Activated CD8-positive, alpha-beta memory T cell treated with anti-CD3 and anti-CD28 coated beads, Interleukin-2, amount 10 ng/mL, durations not matched to agents 7 days and 5 days (primary cell): Measurements from ENCODE around the gene ZSWIM8. TPM values are rescaled to one million over a fixed set of nuclear protein-coding genes. Genes with fewer than 3 reads are reported as not detected.

ENCODE experiments used
- ATAC-seq: fragments of 150-1000 bp; cut with Tn5 transposase; one replicate; pipeline ENCODE4 v1.10.0; 2021; ENCODE audit warnings: moderate library complexity
- CTCF ChIA-PET: fragments of 350-600 bp; sonication (Branson Sonifier 250); formaldehyde crosslinking; loops from one replicate; lab custom pipeline; 2021; ENCODE audit warnings: antibody characterized with exemption; lab: Charles Lee
- DNase-seq: peaks from one replicate; pipeline ENCODE4 v3.0.0-alpha.2; 2020
- H3K27ac Mint-ChIP-seq: one replicate; pipeline ENCODE4 v1.8.0; 2021; ENCODE audit warnings: mild to moderate bottlenecking, mixed read lengths
- H3K27me3 Mint-ChIP-seq: one replicate; pipeline ENCODE4 v1.8.0; 2021; ENCODE audit warnings: mixed read lengths
- H3K36me3 Mint-ChIP-seq: one replicate; pipeline ENCODE4 v1.8.0; 2021; ENCODE audit warnings: mild to moderate bottlenecking, mixed read lengths
- H3K4me1 Mint-ChIP-seq: one replicate; pipeline ENCODE4 v1.8.0; 2021; ENCODE audit warnings: mixed read lengths
- H3K4me3 Mint-ChIP-seq: one replicate; pipeline ENCODE4 v1.8.0; 2021; ENCODE audit warnings: mild to moderate bottlenecking, moderate library complexity, mixed read lengths
- H3K9me3 Mint-ChIP-seq: one replicate; pipeline ENCODE4 v1.8.0; 2022; ENCODE audit warnings: low read depth, mixed read lengths
- total RNA-seq, 2 experiments: library from RNA; stranded (reverse); gene quantifications; one replicate each; pipeline ENCODE4 v1.2.3, GENCODE V29; 2021

ZSWIM8 gene
- total RNA-seq, 2 experiments from 2014 or later, result 73.6 to 83.7 TPM

GRCh38 chr10:73848821-73849489 lies 63.5 kb downstream of the ZSWIM8 start:
- H3K27ac Mint-ChIP-seq, result peak overlapping the region; percentile 78
- peaks cover 41% of the 10 kb centered on the region for H3K36me3 Mint-ChIP-seq
- DNase-seq, result peak; percentile 96
- H3K9me3 Mint-ChIP-seq, result no peaks in the 10 kb centered on the region
- H3K4me3 Mint-ChIP-seq, result peak overlapping the region; percentile 48
- CTCF ChIA-PET, result interaction anchor here (0.7 to 18.8 kb wide), 17 partner anchors 10 to 191 kb away, joined by 3 to 411 read pairs (median 3); partner anchors contain the start of genes CAMK2G, CHCHD1 and PLAU
- peaks cover 15% of the 10 kb centered on the region for H3K4me1 Mint-ChIP-seq
- ATAC-seq, result peak; percentile 98
- H3K27me3 Mint-ChIP-seq, result no peaks in the 10 kb centered on the region

- DNase-seq (no peak), ATAC-seq (no peak)
- Mint-ChIP-seq H3K36me3 (peaks cover 42% of the 10 kb centered on the region), H3K27ac (no peak overlapping the region), H3K9me3 (no peaks in the 10 kb centered on the region), H3K4me3 (no peak overlapping the region), H3K4me1 (peaks cover 19% of the 10 kb centered on the region), H3K27me3 (no peaks in the 10 kb centered on the region)
- CTCF ChIA-PET, result interaction anchor here (0.8 to 18.8 kb wide), 10 partner anchors 8 to 90 kb away, joined by 3 to 411 read pairs (median 6); partner anchors contain the start of genes CAMK2G and CHCHD1
These were observed 64.8 kb downstream of the ZSWIM8 start for GRCh38 chr10:73850211-73850610.

GRCh38 chr10:73850863-73851461 lies 65.6 kb downstream of the ZSWIM8 start:
- Mint-ChIP-seq H3K36me3 (peaks cover 41% of the 10 kb centered on the region), H3K9me3 (no peaks in the 10 kb centered on the region), H3K27ac (no peak overlapping the region), H3K4me3 (no peak overlapping the region), H3K27me3 (no peaks in the 10 kb centered on the region), H3K4me1 (peaks cover 19% of the 10 kb centered on the region)
- ATAC-seq (no peak), DNase-seq (no peak)
- CTCF ChIA-PET, result interaction anchor here (1.2 to 18.8 kb wide), 5 partner anchors 11 to 89 kb away, joined by 3 to 411 read pairs (median 3); partner anchors contain the start of gene CAMK2G

Other genes starting within 250 kb of the ZSWIM8 start
- gene USP54, start 194.3 kb upstream of the ZSWIM8 start, total RNA-seq, result 1 to 10 TPM; 3.5 to 6.7 TPM
- gene MYOZ1, start 144.1 kb upstream of the ZSWIM8 start, total RNA-seq, result not detected
- under 1 TPM in 1 of 2 experiments, not detected in 1; 0.06 TPM for gene SYNPO2L, start 129.6 kb upstream of the ZSWIM8 start, total RNA-seq
- gene AGAP5, start 87.5 kb upstream of the ZSWIM8 start, total RNA-seq, result 10 to 100 TPM in 1 of 2 experiments, 1 to 10 TPM in 1; 9.8 to 12.3 TPM
- gene SEC24C, start 41.2 kb upstream of the ZSWIM8 start, total RNA-seq, result 10 to 100 TPM; 84.5 to 98.0 TPM
- gene CHCHD1, start 3.6 kb upstream of the ZSWIM8 start, total RNA-seq, result 10 to 100 TPM; 29.0 to 36.2 TPM
- 10 to 100 TPM; 49.4 to 64.5 TPM for gene NDST2, start 26.0 kb downstream of the ZSWIM8 start, total RNA-seq
- gene CAMK2G, start 88.9 kb downstream of the ZSWIM8 start, total RNA-seq, result 10 to 100 TPM; 30.8 to 49.2 TPM
- gene PLAU, start 125.5 kb downstream of the ZSWIM8 start, total RNA-seq, result 1 to 10 TPM; 2.2 to 4.8 TPM
- gene VCL, start 212.5 kb downstream of the ZSWIM8 start, total RNA-seq, result 10 to 100 TPM; 19.8 to 28.4 TPM